Vagina (tissue), 2 donors: ENCODE data around the gene SYT15B.
"Not testable (repeated sequence)": the region's sequence is repeated elsewhere in the genome, so short reads cannot be mapped to it uniquely, and the experiment has no call there.

Experiments
- POLR2A ChIP-seq, 2 donors: fragments of 450-650 bp; IDR thresholded peaks; one replicate each; pipeline ENCODE4 v1.6.1; 2017; ENCODE audit warnings: antibody characterized with exemption in 2 of 2, mild to moderate bottlenecking in 2 of 2, moderate library complexity in 2 of 2
- TF ChIP-seq, protein P1 (sequence below), 3 experiments: fragments of 450-650 bp in 2 of 3; fragments of 200-600 bp in 1 of 3; sonication (generic) in 1 of 3; IDR thresholded peaks; one replicate each; pipeline ENCODE4 v1.5.1; 2017 to 2019; ENCODE audit warnings: antibody characterized with exemption in 3 of 3, mild to moderate bottlenecking in 2 of 3, moderate library complexity in 2 of 3

DNA sequence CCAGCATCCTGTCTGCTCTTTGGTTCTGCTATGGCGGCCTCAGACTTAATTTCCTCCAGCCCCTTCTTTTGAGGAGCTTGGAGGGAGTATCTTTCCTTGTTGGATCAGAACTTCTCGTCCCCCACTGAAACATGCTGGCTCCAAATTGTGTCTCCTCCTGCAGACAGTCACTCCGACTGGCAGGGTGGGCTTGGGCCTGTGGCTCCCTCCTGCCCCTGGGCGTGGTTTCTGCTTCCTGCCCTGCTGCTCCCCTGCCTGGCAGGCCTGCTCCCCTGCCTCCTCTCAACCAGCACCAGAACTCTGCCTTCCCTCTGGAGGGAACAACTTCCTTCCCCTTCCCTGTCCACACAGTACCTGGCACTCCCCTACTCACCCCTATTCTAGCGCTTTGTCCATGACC, 3.8 kb upstream of the SYT15B start:
- TF ChIP-seq, protein P1, sequence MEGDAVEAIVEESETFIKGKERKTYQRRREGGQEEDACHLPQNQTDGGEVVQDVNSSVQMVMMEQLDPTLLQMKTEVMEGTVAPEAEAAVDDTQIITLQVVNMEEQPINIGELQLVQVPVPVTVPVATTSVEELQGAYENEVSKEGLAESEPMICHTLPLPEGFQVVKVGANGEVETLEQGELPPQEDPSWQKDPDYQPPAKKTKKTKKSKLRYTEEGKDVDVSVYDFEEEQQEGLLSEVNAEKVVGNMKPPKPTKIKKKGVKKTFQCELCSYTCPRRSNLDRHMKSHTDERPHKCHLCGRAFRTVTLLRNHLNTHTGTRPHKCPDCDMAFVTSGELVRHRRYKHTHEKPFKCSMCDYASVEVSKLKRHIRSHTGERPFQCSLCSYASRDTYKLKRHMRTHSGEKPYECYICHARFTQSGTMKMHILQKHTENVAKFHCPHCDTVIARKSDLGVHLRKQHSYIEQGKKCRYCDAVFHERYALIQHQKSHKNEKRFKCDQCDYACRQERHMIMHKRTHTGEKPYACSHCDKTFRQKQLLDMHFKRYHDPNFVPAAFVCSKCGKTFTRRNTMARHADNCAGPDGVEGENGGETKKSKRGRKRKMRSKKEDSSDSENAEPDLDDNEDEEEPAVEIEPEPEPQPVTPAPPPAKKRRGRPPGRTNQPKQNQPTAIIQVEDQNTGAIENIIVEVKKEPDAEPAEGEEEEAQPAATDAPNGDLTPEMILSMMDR (IDR thresholded peaks at IDR 0.05) = not testable (repeated sequence)
- TF ChIP-seq POLR2A (IDR thresholded peaks at IDR 0.05) = not testable (repeated sequence)
